MCF 10A (cell line): Measurements from ENCODE around the gene SLAMF1. TPM values are rescaled to one million over a fixed set of nuclear protein-coding genes. Genes with fewer than 3 reads are reported as not detected.
A peak's percentile ranks its signal among the peaks of the same experiment; 100 is the strongest.
"Not testable (repeated sequence)": the region's sequence is repeated elsewhere in the genome, so short reads cannot be mapped to it uniquely, and the experiment has no call there.

Source experiments
- Bru-seq: library from RNA; stranded (reverse); fragments of 400-500 nt; gene quantifications from one replicate; lab custom pipeline; 2021; lab: Mats Ljungman, UMichigan
- BruChase-seq, 2 experiments: library from RNA; stranded (reverse); fragments of 400-500 nt; gene quantifications; one replicate each; lab custom pipeline; 2021; lab: Mats Ljungman, UMichigan
- BruUV-seq: library from RNA; stranded (reverse); fragments of 400-500 nt; replicated peaks from 2 replicates; lab custom pipeline; 2021; lab: Mats Ljungman, UMichigan
- CTCF ChIA-PET: fragments of 300-600 bp; sonication (Branson Sonifier 250); formaldehyde crosslinking; extraction: SDS; loops from one replicate; lab custom pipeline; 2021; ENCODE audit warnings: antibody characterized with exemption, inconsistent platforms; lab: Yijun Ruan, JAX
- POLR2A ChIA-PET: fragments of 300-600, 350-650 bp; sonication (Branson Sonifier 250); formaldehyde crosslinking; extraction: SDS; loops from one replicate; lab custom pipeline; 2020; ENCODE audit warnings: antibody characterized with exemption, inconsistent platforms; lab: Yijun Ruan, JAX
- DNase-seq: peaks from one replicate; pipeline ENCODE4 v3.0.0-alpha.2; 2018; ENCODE audit not compliant: unreplicated experiment
- H3K27ac Mint-ChIP-seq: one replicate; pipeline ENCODE4 v1.8.0; 2022; ENCODE audit warnings: mild to moderate bottlenecking, low read depth, mixed read lengths; ENCODE audit not compliant: unreplicated experiment
- H3K27me3 Mint-ChIP-seq: one replicate; pipeline ENCODE4 v1.8.0; 2022; ENCODE audit warnings: mixed read lengths; ENCODE audit not compliant: insufficient read depth, unreplicated experiment
- H3K36me3 Mint-ChIP-seq: one replicate; pipeline ENCODE4 v1.8.0; 2022; ENCODE audit warnings: mild to moderate bottlenecking, moderate library complexity, mixed read lengths; ENCODE audit not compliant: insufficient read depth, unreplicated experiment
- H3K4me1 Mint-ChIP-seq: one replicate; pipeline ENCODE4 v1.8.0; 2022; ENCODE audit warnings: mixed read lengths; ENCODE audit not compliant: insufficient read depth, unreplicated experiment
- H3K4me3 Mint-ChIP-seq: one replicate; pipeline ENCODE4 v1.8.0; 2022; ENCODE audit warnings: mild to moderate bottlenecking, moderate library complexity, mixed read lengths; ENCODE audit not compliant: unreplicated experiment
- H3K9me3 Mint-ChIP-seq: one replicate; pipeline ENCODE4 v1.8.0; 2022; ENCODE audit warnings: mixed read lengths; ENCODE audit not compliant: unreplicated experiment
- CTCF ChIP-seq: fragments of 200-600 bp; IDR thresholded peaks from one replicate; pipeline ENCODE4 v1.8.0; 2022; ENCODE audit warnings: antibody characterized with exemption, mild to moderate bottlenecking; ENCODE audit not compliant: unreplicated experiment
- intact Hi-C: fragments of 100-400 bp; cut with micrococcal nuclease; formaldehyde crosslinking; loops from 2 replicates; pipeline ENCODE4 v1.14.1; 2022
- long read RNA-seq: library from polyadenylated mRNA; stranded (forward); transcript quantifications from one replicate; pipeline ENCODE4 v2.0.0, GENCODE V29; 2022
- total RNA-seq: library from RNA; stranded (reverse); gene quantifications from 2 replicates; pipeline ENCODE4 v1.2.3, GENCODE V29; 2022

SLAMF1 gene
- total RNA-seq: not detected in 2 replicates
- percentile 6 among the genes with signal in this experiment for Bru-seq, nascent RNA
- percentile 3 among the genes with signal in this experiment for BruChase-seq, experiment 1, labeled RNA remaining after a 6-hour chase
- BruChase-seq, experiment 2, labeled RNA remaining after a 2-hour chase: not detected
- long read RNA-seq: 0 reads

GRCh38 chr1:160646711-160647328 lies at the start of gene SLAMF1:
Gene SLAMF1, minus strand, starts transcription at chr1:160647044. Its CDS starts 99 bp downstream, at chr1:160646945.
- Mint-ChIP-seq H3K36me3 (peaks cover 6% of the 10 kb centered on the region), H3K4me3 (no peak within 1 kb of the TSS), H3K27me3 (no peaks in the 10 kb centered on the region), H3K9me3 (no peaks in the 10 kb centered on the region), H3K27ac (no peak within 1 kb of the TSS), H3K4me1 (no peaks in the 10 kb centered on the region)
- peak; percentile 16 for DNase-seq
- ChIA-PET POLR2A (no interaction called here), CTCF (interaction anchor here (0.6 to 1.5 kb wide), 5 partner anchors 13 to 1150 kb away, joined by 3 to 4 read pairs (median 4); no protein-coding TSS in a partner anchor)
- TF ChIP-seq CTCF: no peak
- intact Hi-C loops: no loop called here
- BruUV-seq: no TSS peak

- H3K27ac Mint-ChIP-seq, H3K9me3 Mint-ChIP-seq, BruUV-seq, DNase-seq, intact Hi-C loops, H3K4me3 Mint-ChIP-seq, H3K27me3 Mint-ChIP-seq, POLR2A ChIA-PET, H3K36me3 Mint-ChIP-seq, H3K4me1 Mint-ChIP-seq: not testable (repeated sequence)
- peak; percentile 19 for TF ChIP-seq CTCF
- CTCF ChIA-PET: interaction anchor here (0.6 kb wide), 2 partner anchors 56 to 243 kb away, joined by 3 to 4 read pairs; no protein-coding TSS in a partner anchor
These were observed 45.5 kb upstream of the SLAMF1 start for GRCh38 chr1:160692390-160692789.

GRCh38 chr1:160685266-160685665 lies 38.4 kb upstream of the SLAMF1 start:
- TF ChIP-seq CTCF: no peak
- no peak for DNase-seq
- intact Hi-C loops: no loop called here
- no TSS peak for BruUV-seq
- Mint-ChIP-seq H3K27me3 (no peaks in the 10 kb centered on the region), H3K27ac (no peak overlapping the region), H3K4me3 (no peak overlapping the region), H3K9me3 (peaks cover 17% of the 10 kb centered on the region), H3K36me3 (no peaks in the 10 kb centered on the region), H3K4me1 (no peaks in the 10 kb centered on the region)
- POLR2A ChIA-PET: interaction anchor here (0.6 kb wide), 3 partner anchors 189 to 336 kb away, joined by 3 to 4 read pairs (median 4); partner anchors contain the start of gene F11R
- CTCF ChIA-PET: interaction anchor here (0.6 to 4.7 kb wide), 6 partner anchors 10 to 305 kb away, joined by 3 to 40 read pairs (median 4); no protein-coding TSS in a partner anchor
